Tibial nerve (tissue), 4 donors: ENCODE measurements around the gene PANK4. TPM values are rescaled to one million over a fixed set of nuclear protein-coding genes. Genes with fewer than 3 reads are reported as not detected.

Experiments used
- DNase-seq, 2 donors: peaks; one replicate each; pipeline ENCODE4 v3.0.0-alpha.2; 2019; ENCODE audit warnings: low spot score in 2 of 2
- H3K27ac ChIP-seq, 4 donors: fragments of 200-600 bp; sonication (generic) in 3 of 4; one replicate each; pipeline ENCODE4 v1.5.1; 2017 to 2019; ENCODE audit warnings: mild to moderate bottlenecking in 1 of 4
- H3K27me3 ChIP-seq, 2 donors: fragments of 200-600 bp; sonication (generic) in 1 of 2; one replicate each; pipeline versions ENCODE4 v1.5.1 to v1.6.0; 2017 to 2019
- H3K36me3 ChIP-seq, 3 donors: fragments of 200-600 bp; sonication (generic); one replicate each; pipeline ENCODE4 v1.5.1; 2018 to 2019
- H3K4me1 ChIP-seq, 4 donors: fragments of 200-600 bp; sonication (generic) in 3 of 4; one replicate each; pipeline ENCODE4 v1.5.1; 2017 to 2019
- H3K4me3 ChIP-seq, 4 donors: fragments of 200-600 bp; sonication (generic) in 3 of 4; one replicate each; pipeline ENCODE4 v1.5.1; 2017 to 2019; ENCODE audit warnings: mild to moderate bottlenecking in 1 of 4, moderate library complexity in 1 of 4
- H3K9me3 ChIP-seq, 4 donors: fragments of 200-600 bp; sonication (generic) in 3 of 4; one replicate each; pipeline ENCODE4 v1.5.1; 2017 to 2019
- CTCF ChIP-seq, 5 experiments: fragments of 200-600 bp in 3 of 5; fragments of 450-650 bp in 2 of 5; sonication (generic) in 3 of 5; IDR thresholded peaks; one replicate each; pipeline ENCODE4 v1.5.1; 2016 to 2019; ENCODE audit warnings: antibody characterized with exemption in 5 of 5, mild to moderate bottlenecking in 3 of 5, moderate library complexity in 2 of 5
- EP300 ChIP-seq, 2 donors: sonication (generic); formaldehyde crosslinking; IDR thresholded peaks; one replicate each; pipeline ENCODE4 v1.6.1; 2017; ENCODE audit warnings: antibody characterized with exemption in 2 of 2, mild to moderate bottlenecking in 1 of 2
- POLR2A ChIP-seq, 2 donors: fragments of 450-650 bp; IDR thresholded peaks; one replicate each; pipeline ENCODE4 v1.6.1; 2017; ENCODE audit warnings: antibody characterized with exemption in 2 of 2, mild to moderate bottlenecking in 2 of 2, moderate library complexity in 2 of 2
- WGBS, 2 donors: methylation state at CpG; one replicate each; pipeline ENCODE4 v1.1.5; 2018; 5-methylcytosine and 5-hydroxymethylcytosine counted together
- total RNA-seq, 4 donors: library from RNA; depleted of rRNA; stranded (reverse); fragments of >200 nt; gene quantifications; one replicate each; pipeline ENCODE4 v1.1.0, GENCODE V29; 2016

PANK4 gene
- total RNA-seq, 4 donors from 2014 or later: 14.2 to 50.0 (median 38.1) TPM

DNA sequence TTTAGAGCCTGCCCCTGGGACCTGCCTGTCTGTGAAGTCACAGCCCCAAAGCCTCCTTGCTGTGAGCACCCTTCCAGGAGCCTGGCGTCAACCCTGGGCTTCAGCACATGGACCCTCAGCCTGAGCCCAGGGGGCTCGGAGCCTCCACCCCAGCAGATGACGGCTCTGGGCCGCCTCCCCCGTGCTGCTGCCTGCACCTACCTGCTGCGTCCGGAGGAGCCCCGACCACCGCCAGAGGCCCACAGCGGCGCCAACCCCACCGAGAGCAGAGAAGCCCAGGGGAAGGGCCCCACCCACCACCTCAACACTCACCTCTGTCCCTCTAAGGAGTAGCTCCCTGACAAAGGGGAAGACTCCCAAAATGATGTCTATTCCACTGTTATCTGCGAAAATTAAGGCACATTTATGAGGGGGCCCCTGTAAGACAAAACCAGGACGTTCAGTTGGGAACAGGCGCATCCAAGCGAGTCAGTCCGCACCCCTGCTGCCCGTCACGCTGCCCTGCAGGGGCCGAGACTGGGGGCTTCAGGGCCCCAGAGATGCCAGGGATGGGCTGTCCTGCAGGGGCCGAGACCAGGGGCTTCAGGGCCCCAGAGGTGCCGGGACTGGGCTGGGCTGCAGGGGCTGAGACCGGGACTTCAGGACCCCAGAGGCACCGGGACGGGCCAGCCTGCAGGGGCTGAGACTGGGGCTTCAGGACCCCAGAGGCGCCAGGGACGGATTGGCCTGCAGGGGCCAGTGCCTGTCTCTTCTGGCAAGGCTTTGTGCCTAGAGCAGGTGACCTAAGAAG is 15.8 kb downstream of the PANK4 start:
- H3K36me3 ChIP-seq: peaks cover 2 to 86% (median 44%) of the 10 kb centered on the region in 3 donors
- WGBS, 2 donors: 91 to 96% methylated on average over 26 of the region's 27 CpGs

DNA sequence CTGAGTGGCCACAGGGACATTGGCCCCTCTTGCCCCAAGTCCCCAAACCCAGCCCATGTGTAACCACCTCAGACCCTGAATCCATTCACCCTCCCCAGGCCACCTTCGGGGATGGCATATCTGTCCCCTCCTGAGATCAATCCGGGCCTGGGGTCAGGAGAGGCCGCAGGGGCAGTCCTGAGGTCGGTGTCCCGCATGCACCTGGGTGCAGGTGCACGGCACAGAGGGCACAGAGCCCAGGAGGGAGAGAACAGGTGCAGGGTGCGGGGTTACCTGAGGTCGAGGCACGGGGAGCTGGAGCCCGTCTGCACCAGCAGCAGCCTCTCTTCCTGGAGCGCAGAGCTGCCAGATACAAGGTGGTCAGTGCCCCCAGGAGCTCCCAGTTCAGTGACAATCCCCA is 16.8 kb downstream of the PANK4 start:
- no peak for DNase-seq
- Histone ChIP-seq H3K27me3 (peaks cover 0 to 6% of the 10 kb centered on the region in 2 donors), H3K4me1 (peaks cover 0 to 21% (median 3%) of the 10 kb centered on the region in 4 donors), H3K36me3 (peaks cover 2 to 76% (median 41%) of the 10 kb centered on the region in 3 donors), H3K9me3 (no peaks in the 10 kb centered on the region), H3K27ac (no peak overlapping the region), H3K4me3 (no peak overlapping the region)
- TF ChIP-seq CTCF (IDR thresholded peaks at IDR 0.05): no peak
- TF ChIP-seq POLR2A (IDR thresholded peaks at IDR 0.05): no peak
- TF ChIP-seq EP300 (IDR thresholded peaks at IDR 0.05): no peak
- WGBS, 2 donors: 84 to 90% methylated on average over 8 to 11 of the region's 11 CpGs

More for the DNA sequence above, 15.8 kb downstream of the PANK4 start:
- H3K9me3 ChIP-seq: no peaks in the 10 kb centered on the region
- H3K4me1 ChIP-seq: peaks cover 0 to 13% (median 0%) of the 10 kb centered on the region in 4 donors
- no peak for TF ChIP-seq POLR2A (IDR thresholded peaks at IDR 0.05)
- no peak for TF ChIP-seq EP300 (IDR thresholded peaks at IDR 0.05)
- no peak for TF ChIP-seq CTCF (IDR thresholded peaks at IDR 0.05)
- no peak overlapping the region for H3K27ac ChIP-seq
- no peak for DNase-seq
- H3K27me3 ChIP-seq: no peaks in the 10 kb centered on the region
- H3K4me3 ChIP-seq: no peak overlapping the region

GRCh38 chr1:2508751-2509150 is 17.6 kb downstream of the PANK4 start:
- no peaks in the 10 kb centered on the region for H3K9me3 ChIP-seq
- no peak for DNase-seq
- H3K4me1 ChIP-seq: peaks cover 0 to 24% (median 4%) of the 10 kb centered on the region in 4 donors
- H3K36me3 ChIP-seq: peaks cover 2 to 68% (median 39%) of the 10 kb centered on the region in 3 donors
- no peak for TF ChIP-seq POLR2A (IDR thresholded peaks at IDR 0.05)
- TF ChIP-seq CTCF (IDR thresholded peaks at IDR 0.05): no peak
- TF ChIP-seq EP300 (IDR thresholded peaks at IDR 0.05): no peak
- peaks cover 0 to 14% of the 10 kb centered on the region in 2 donors for H3K27me3 ChIP-seq
- no peak overlapping the region for H3K27ac ChIP-seq
- WGBS, 2 donors: 94 to 95% methylated on average over 24 to 29 of the region's 29 CpGs
- no peak overlapping the region for H3K4me3 ChIP-seq

DNA sequence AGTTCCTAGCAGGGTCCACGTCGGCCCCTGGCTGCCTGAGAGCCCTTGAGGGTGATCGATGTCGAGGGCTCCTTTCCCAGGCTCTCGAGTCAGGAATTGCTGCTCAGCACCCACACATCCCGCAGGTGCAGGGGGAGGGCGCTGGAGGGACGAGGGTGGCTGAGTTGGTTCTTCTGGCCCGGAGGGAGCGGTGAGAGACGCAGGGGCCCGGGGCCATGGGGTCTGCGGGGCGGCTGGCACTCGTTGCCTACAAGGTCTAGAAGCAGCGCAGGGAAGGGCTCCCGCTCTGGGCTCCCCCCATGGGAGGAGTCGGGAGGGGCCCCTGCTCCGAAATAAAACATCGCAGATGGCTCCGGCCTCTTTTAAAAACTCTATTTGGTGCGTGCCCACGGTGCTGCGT is 18.2 kb downstream of the PANK4 start:
- Histone ChIP-seq H3K9me3 (no peaks in the 10 kb centered on the region), H3K27me3 (peaks cover 0 to 20% of the 10 kb centered on the region in 2 donors), H3K4me1 (peaks cover 0 to 26% (median 4%) of the 10 kb centered on the region in 4 donors), H3K4me3 (no peak overlapping the region), H3K36me3 (peaks cover 0 to 62% (median 34%) of the 10 kb centered on the region in 3 donors), H3K27ac (no peak overlapping the region)
- no peak for DNase-seq
- WGBS, 2 donors: 77 to 87% methylated on average over 20 to 24 of the region's 24 CpGs
- TF ChIP-seq POLR2A (IDR thresholded peaks at IDR 0.05): no peak
- no peak for TF ChIP-seq EP300 (IDR thresholded peaks at IDR 0.05)
- no peak for TF ChIP-seq CTCF (IDR thresholded peaks at IDR 0.05)

- Histone ChIP-seq H3K4me1 (peaks cover 0 to 26% (median 4%) of the 10 kb centered on the region in 4 donors), H3K9me3 (no peaks in the 10 kb centered on the region), H3K36me3 (peaks cover 0 to 58% (median 30%) of the 10 kb centered on the region in 3 donors), H3K27ac (no peak overlapping the region), H3K4me3 (no peak overlapping the region), H3K27me3 (peaks cover 0 to 24% of the 10 kb centered on the region in 2 donors)
- TF ChIP-seq EP300 (IDR thresholded peaks at IDR 0.05) (no peak), CTCF (IDR thresholded peaks at IDR 0.05) (no peak), POLR2A (IDR thresholded peaks at IDR 0.05) (no peak)
- DNase-seq: no peak
- WGBS, 2 donors: 75% methylated on average over 5 of the region's 6 CpGs; no CpG with 5 or more reads in 1 of the 2 donors
Measured at GRCh38 chr1:2507744-2508155, 18.6 kb downstream of the PANK4 start.
